Jurkat, Clone E6-1 (cell line): Measurements from ENCODE around the gene NIPAL4. TPM values are rescaled to one million over a fixed set of nuclear protein-coding genes. Genes with fewer than 3 reads are reported as not detected.
A peak's percentile ranks its signal among the peaks of the same experiment; 100 is the strongest.
"Not testable (repeated sequence)": the region's sequence is repeated elsewhere in the genome, so short reads cannot be mapped to it uniquely, and the experiment has no call there.

Source experiments
- DNase-seq: peaks from one replicate; pipeline ENCODE4 v3.0.0-alpha.2; 2011; ENCODE audit warnings: low read depth, low spot score
- H3K4me3 ChIP-seq: 2 replicates; pipeline ENCODE4 v1.5.1; 2011; ENCODE audit warnings: mild to moderate bottlenecking, low read length, control low read depth, moderate library complexity
- polyA plus RNA-seq: library from polyadenylated mRNA; unstranded; fragments of >200 nt; gene quantifications from one replicate; pipeline ENCODE4 v1.2.1, GENCODE V29; 2012; ENCODE audit warnings: missing spikeins; ENCODE audit not compliant: insufficient read length, insufficient read depth

NIPAL4 gene
- not detected for polyA plus RNA-seq

DNA sequence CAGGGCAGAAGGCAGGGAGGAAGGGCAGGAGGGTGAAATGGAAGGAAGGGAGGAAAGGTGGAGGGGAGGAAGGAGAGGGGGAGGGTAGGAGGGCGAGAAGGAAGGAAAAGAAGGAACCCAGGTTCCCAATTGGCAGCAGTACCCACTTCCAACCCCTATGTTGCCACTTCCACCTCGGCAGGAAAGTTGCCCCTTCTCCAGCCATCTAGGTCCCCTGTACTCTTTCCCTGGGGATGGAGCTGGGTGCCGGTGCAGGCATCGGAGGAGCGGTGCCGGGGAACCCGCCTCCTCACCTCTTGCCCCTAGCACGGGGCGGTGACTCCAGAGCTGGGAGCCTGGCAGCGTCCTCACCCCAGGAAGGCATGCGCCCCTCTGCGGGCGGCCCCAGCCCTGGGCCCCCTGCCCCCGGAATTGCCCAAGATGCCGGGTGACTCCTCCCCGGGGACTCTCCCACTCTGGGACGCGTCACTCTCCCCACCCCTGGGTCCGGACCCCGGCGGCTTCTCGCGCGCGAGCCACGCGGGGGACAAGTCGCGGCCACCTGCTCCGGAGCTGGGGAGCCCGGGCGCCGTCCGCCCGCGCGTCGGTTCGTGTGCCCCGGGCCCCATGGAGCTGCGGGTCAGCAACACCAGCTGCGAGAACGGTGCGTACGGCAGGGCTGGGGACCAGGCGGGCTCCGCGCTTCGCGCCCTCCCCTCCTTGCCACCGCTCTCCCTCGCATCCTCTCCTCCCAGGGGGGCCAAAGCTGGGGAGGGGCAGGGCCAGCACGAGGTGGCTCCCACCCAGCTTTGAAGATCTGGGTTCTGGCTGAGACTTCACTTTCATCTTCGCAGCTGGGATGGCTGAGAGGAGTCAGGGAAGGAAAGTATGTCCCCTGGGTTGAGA lies at the start of gene NIPAL4:
Gene NIPAL4, plus strand, starts transcription at position 499 of the 885 bp plus-strand sequence. Its CDS starts 108 bp downstream, at position 607.
- H3K4me3 ChIP-seq: no peak within 1 kb of the TSS
- no peak for DNase-seq

GRCh38 chr5:157415838-157416237 lies 44.2 kb upstream of the NIPAL4 start:
- DNase-seq: no peak
- no peak overlapping the region for H3K4me3 ChIP-seq

DNA sequence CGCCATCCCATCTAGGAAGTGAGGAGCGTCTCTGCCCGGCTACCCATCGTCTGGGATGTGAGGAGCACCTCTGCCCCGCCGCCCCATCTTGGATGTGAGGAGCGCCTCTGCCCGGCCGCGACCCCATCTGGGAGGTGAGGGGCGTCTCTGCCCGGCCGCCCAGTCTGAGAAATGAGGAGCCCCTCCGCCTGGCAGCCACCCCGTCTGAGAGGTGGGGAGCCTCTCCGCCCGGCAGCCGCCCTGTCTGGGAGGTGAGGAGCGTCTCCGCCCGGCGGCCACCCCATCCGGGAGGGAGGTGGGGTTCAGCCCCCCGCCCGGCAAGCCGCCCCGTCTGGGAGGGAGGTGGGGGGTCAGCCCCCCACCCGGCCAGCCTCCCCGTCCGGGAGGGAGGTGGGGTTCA lies 40.5 kb upstream of the NIPAL4 start:
- not testable (repeated sequence) for DNase-seq, H3K4me3 ChIP-seq

DNA sequence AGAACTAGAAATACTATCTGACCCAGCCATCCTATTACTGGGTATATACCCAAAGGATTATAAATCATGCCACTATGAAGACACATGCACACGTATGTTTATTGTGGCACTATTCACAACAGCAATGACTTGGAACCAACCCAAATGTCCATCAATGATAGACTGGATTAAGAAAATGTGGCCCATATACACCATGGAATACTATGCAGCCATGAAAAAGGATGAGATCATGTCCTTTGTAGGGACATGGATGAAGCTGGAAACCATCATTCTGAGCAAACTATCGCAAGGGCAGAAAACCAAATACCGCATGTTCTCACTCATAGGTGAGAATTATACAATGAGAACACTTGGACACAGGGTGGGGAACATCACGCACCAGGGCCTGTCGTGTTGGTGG lies 30.1 kb upstream of the NIPAL4 start:
- DNase-seq, H3K4me3 ChIP-seq: not testable (repeated sequence)

DNA sequence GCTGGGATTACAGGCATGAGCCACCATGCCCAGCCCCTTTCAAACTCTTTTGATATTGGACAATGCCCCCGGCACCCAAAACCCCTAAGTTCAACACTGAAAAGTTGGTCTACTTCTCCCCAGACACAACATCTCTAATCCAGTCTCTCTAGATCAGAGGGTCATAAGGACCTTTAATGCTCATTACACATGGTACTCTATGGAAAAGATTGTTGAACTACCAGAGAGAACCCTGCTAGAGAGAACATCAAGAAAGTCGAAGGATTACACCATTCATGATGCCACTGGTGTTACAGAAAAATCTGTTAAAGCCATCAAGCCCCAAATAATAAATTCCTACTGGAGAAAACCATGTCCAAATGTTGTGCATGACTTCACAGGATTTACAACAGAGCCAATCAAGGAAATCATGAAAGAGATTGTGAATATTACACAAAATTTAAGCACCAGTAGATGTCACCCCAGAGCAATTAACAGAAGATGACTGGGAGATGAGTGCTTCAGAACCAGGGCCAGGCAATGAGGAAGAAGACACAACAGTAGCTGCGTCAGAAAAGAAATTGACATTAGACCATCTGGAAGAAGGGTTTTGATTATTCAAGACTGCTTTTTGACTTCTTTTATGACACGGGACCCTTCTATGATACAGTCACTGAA lies 28.3 kb upstream of the NIPAL4 start:
- peak; percentile 49 for DNase-seq
- no peak overlapping the region for H3K4me3 ChIP-seq

DNA sequence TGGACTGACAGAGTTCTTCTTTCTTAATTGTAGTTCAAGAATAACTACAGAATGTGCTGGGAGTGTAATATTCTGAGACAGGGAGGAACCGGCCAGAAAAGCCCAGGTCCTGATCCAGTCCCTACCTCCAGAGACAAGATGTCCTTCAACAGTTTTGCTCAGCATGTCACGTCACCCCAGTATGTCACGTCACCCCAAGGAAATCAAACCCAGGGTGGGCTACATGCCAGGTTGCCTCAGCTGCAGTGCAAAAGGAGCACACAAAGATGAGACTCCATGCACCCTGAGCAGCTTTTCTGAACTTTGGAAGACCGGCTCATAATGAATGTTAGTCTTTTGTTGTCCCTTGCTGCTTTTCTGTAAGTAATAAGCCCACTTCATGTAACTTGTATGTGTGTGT lies 25.9 kb upstream of the NIPAL4 start:
- no peak overlapping the region for H3K4me3 ChIP-seq
- no peak for DNase-seq

DNA sequence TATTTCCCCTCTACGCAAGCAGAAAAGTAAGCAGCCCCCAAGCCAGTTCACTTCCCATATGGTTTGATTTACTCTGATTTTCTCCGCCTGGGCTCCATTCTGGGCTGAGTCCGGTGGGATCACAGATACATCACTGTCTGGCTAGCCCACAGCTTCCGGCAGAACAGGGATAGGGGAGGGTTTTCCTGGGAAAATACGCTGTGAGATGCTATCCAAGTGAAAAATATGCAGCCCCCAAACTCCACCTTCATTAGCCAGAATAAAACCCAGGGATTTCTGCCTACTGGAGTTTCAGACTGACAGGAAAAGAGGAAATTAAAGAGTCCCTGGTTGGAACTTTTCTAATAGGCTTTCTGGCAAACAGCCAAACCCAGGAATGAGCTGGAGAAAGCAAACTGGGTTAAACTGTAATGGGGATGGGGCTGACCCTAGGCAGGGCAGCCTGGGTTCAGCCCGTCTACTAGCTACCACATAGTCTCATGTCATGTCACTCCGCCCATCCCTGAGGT lies 16.9 kb upstream of the NIPAL4 start:
- no peak for DNase-seq
- H3K4me3 ChIP-seq: no peak overlapping the region

- no peak overlapping the region for H3K4me3 ChIP-seq
- no peak for DNase-seq
Measured at GRCh38 chr5:157444224-157444623, 15.8 kb upstream of the NIPAL4 start.

DNA sequence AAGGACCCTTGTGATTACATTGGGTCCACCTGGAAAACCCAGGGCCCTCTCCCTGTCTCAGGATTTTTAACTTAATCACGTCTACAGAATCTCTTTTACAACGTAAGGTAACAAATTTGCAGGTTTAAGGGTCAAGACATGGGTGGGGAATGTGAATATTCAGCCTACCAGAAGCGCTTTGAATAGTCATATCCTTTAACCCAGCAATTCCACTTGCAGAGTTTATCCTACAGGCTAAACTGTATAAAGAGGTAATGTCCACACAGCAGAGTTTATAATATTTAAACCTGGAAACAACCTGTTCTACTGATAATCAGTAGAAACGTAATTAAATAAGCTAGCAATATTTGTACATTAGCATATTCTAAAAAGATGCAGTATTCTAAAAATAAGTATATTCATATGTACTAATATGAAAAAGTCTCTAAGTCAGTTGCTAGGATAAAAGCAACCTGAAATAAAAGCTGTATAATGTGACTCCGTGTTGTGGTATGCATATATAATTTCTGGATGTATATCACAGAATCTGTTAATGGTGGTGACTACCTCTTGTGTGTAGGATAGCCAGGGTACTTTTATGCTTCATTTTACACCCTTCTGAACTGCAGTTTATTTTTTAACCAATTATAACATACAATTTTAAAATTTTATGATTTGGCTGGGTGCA lies 14.1 kb upstream of the NIPAL4 start:
- no peak overlapping the region for H3K4me3 ChIP-seq
- DNase-seq: no peak

DNA sequence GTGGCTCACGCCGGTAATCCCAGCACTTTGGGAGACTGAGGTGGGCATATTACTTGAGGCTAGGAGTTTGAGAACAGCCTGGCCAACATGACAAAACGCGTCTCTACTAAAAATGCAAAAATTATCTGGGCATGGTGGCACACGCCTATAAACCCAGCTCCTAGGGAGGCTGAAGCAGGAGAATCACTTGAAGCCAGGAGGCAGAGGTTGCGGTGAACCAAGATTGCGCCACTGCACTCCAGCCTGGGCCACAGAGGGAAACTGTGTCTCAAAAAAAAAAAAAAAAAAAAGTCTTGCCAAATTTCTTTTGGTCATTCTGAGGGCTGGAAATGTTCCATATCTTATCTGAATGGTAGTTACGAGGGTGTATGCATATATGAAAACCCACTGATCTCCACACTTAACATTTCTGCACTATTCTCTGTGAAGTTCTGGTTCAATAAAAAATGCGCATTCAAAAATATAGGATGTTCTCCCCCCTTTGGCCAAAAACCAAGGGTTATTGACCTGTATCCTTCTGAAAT lies 13.5 kb upstream of the NIPAL4 start:
- DNase-seq: no peak
- no peak overlapping the region for H3K4me3 ChIP-seq

GRCh38 chr5:157447201-157447637 lies 12.8 kb upstream of the NIPAL4 start:
- no peak overlapping the region for H3K4me3 ChIP-seq
- no peak for DNase-seq

DNA sequence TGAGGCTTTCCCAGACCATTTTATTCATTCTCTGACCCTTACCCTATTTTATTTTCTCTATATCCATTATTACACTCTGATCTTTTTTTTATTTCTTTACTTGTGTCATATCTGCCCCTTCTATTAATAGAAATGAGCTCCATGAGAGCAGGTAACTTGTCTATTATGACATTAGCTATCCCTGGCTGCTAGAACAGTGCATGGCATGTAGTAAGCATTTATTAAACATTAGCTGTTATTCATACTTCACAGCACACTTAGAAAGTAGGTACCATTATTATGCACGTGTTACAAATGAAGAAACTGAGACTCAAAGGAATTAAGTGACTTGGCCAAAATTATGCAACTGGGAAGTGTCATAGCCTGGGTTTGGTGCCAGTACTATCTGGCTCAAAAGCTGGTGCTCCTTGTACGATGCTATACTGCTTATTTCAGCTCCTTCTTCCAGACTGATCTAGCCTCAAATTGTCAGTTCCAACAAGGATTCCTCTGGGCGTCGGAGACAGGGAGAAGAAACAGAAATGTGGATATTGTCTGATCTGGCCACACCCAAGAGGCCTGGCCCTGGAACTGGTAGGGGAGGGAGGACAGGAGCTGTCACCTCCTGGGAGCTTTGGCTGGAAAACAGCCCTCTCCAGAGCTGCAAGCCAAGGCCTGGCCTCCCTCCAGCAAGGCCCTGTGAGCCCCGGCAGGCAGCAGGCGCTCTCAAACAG lies 10.8 kb upstream of the NIPAL4 start:
- H3K4me3 ChIP-seq: no peak overlapping the region
- no peak for DNase-seq

DNA sequence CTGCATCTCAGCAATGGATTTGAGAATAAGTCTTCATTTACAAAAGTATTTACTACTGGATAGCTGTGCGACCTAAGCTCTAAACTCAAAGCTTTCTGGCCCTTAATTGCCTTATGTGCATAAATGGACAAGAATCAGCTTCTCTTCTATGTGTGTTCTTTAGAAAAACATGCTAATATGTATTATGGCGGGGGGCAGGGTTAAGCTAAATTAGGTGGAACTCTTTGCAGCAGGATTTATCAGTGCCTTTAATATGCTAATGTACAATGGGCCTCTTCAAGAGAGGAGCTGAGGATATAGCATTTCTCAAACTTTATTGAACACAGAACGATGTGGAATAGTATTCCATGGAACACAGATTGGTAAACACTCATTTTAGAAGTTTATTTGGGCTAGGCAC lies 10.0 kb upstream of the NIPAL4 start:
- no peak for DNase-seq
- H3K4me3 ChIP-seq: no peak overlapping the region

DNA sequence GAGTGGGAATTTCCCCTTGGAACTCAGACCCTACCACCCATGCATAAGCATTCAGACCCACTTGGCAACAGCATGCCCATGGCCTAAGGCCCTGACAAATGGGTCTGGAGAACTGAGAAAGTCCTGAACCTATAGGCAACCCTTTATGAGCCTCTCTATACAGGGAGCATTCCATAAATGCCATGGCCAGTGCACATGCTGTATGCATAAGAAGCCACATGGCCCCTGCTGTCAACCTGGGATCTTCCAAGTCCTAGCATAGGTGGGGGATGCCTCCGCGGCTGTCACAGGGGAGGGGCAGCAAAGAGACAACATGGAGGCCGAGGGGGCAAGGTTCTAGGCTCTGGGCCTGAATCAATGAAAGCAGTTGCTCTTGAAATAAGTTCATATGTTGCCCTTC lies 8.2 kb upstream of the NIPAL4 start:
- no peak for DNase-seq
- no peak overlapping the region for H3K4me3 ChIP-seq

DNA sequence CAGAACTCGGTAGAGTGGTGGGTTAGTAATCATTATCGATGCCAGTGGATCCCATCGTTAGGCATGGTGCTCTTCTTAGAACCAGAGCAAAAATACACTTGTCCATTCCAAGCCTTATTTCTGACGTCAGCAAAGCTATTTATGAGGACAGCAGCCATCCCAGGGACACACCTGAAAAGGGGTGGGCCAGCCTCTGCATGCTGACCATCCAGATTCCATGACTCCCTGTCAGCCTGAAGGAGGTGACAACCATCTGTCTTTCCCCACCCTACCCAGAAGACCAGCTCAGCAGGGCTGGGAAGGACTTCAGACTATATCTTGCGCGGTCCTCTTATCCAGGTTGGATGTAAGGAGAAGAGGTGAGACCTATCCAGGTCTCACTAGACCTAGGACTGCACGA lies 5.7 kb upstream of the NIPAL4 start:
- no peak for DNase-seq
- no peak overlapping the region for H3K4me3 ChIP-seq

- DNase-seq: no peak
- no peak overlapping the region for H3K4me3 ChIP-seq
Measured at GRCh38 chr5:157455057-157455456, 5.0 kb upstream of the NIPAL4 start.

DNA sequence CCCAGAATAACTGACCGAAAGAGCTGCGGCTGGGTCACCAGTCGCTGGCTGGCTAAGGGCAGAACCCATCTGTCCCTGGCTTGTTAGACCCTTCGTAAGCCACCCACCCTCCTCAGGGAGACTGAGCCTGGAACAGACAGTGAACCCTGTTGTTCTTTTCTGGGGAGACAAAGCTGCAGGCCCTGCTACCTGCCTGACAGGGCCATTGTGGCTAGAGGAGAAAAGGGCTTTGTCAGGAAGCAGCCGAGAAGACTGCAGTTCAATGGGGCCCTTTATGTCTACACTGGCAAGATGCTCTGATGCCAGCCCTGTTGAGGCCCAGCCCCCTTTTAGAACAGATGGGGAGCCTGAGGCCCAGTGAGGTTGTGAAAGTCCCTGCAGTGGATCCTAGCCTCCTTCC lies 3.7 kb upstream of the NIPAL4 start:
- DNase-seq: no peak
- no peak overlapping the region for H3K4me3 ChIP-seq

DNA sequence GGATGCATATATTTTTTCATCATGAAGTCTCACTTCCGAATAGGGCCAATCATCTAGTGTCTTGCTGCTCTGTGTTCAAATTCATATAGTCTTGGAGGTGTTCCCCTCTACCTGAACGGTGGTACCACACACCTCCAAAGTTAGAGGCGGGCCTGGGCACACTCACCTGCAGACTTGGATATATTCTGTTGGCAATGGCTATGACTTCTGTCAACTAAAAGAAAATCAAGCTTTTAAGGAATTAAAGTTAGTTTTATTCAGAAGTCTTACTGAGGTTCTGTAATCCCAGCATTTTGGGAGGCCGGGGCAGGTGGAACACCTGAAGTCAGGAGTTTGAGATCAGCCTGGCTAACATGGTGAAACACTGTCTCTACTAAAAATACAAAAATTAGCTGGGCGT lies 2.6 kb upstream of the NIPAL4 start:
- DNase-seq: no peak
- no peak overlapping the region for H3K4me3 ChIP-seq

DNA sequence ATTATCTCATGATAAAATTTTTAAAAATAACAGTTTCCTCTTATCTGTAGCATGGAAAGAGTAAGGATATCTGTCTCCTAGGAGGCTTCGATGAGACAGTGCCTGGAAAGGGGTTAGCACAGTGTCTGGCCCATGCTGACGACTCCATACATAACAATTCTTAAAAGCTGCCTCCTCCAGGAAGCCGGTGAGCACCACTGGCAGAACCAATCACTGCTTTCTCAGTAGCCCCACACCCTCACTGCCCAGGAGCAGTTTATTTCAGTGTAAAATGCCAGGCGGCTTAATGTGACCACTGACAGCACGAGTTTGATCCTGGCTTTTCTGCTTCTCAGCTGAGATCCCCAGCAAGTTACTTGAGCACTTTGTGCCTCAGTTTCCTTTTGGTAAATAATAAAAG lies 1.2 kb upstream of the NIPAL4 start:
- H3K4me3 ChIP-seq: no peak overlapping the region
- DNase-seq: no peak
